IgD-negative memory B cell (primary cell): ENCODE results near the gene DISP2. TPM values are rescaled to one million over a fixed set of nuclear protein-coding genes. Genes with fewer than 3 reads are reported as not detected.

Source experiments
- H3K27ac Mint-ChIP-seq, 3 donors: one replicate each; pipeline ENCODE4 v1.8.0; 2020 to 2022; ENCODE audit warnings: mild to moderate bottlenecking in 3 of 3, mixed read lengths in 3 of 3, moderate library complexity in 1 of 3
- H3K27me3 Mint-ChIP-seq: one replicate; pipeline ENCODE4 v1.8.0; 2021; ENCODE audit warnings: mixed read lengths
- H3K36me3 Mint-ChIP-seq: one replicate; pipeline ENCODE4 v1.8.0; 2020; ENCODE audit warnings: mild to moderate bottlenecking, mixed read lengths
- H3K4me1 Mint-ChIP-seq, 3 donors: one replicate each; pipeline ENCODE4 v1.8.0; 2020 to 2022; ENCODE audit warnings: mixed read lengths in 3 of 3, mild to moderate bottlenecking in 1 of 3
- H3K4me3 Mint-ChIP-seq, 4 donors: one replicate each; pipeline ENCODE4 v1.8.0; 2020 to 2022; ENCODE audit warnings: mild to moderate bottlenecking in 4 of 4, mixed read lengths in 4 of 4, moderate library complexity in 3 of 4
- H3K9me3 Mint-ChIP-seq, 3 donors: one replicate each; pipeline ENCODE4 v1.8.0; 2020 to 2021; ENCODE audit warnings: mixed read lengths in 3 of 3, mild to moderate bottlenecking in 1 of 3
- polyA plus RNA-seq: library from polyadenylated mRNA; unstranded; fragments of 300-500 nt; fragmentation: Illumina TruSeq; gene quantifications from one replicate; pipeline ENCODE4 v1.2.3, GENCODE V29; 2021

Gene DISP2
- polyA plus RNA-seq, 1 donor from 2014 or later: 0.19 TPM

- peaks cover 0 to 3% (median 0%) of the 10 kb centered on the region in 3 donors for H3K4me1 Mint-ChIP-seq
- H3K27ac Mint-ChIP-seq: no peak overlapping the region
- peaks cover 3% of the 10 kb centered on the region for H3K36me3 Mint-ChIP-seq
- no peaks in the 10 kb centered on the region for H3K27me3 Mint-ChIP-seq
- no peaks in the 10 kb centered on the region for H3K9me3 Mint-ChIP-seq
- H3K4me3 Mint-ChIP-seq: no peak overlapping the region
These were observed 14.5 kb upstream of the DISP2 start for GRCh38 chr15:40343512-40343911.

- no peaks in the 10 kb centered on the region for H3K9me3 Mint-ChIP-seq
- H3K4me3 Mint-ChIP-seq: peak overlapping the region in 1 of 4 donors; percentile 35
- peaks cover 3% of the 10 kb centered on the region for H3K36me3 Mint-ChIP-seq
- H3K4me1 Mint-ChIP-seq: peaks cover 0 to 3% (median 0%) of the 10 kb centered on the region in 3 donors
- H3K27me3 Mint-ChIP-seq: no peaks in the 10 kb centered on the region
- no peak overlapping the region for H3K27ac Mint-ChIP-seq
These were observed 13.8 kb upstream of the DISP2 start for GRCh38 chr15:40344217-40344616.

- H3K27ac Mint-ChIP-seq: no peak overlapping the region
- H3K27me3 Mint-ChIP-seq: no peaks in the 10 kb centered on the region
- peak overlapping the region in 1 of 4 donors; percentile 35 for H3K4me3 Mint-ChIP-seq
- peaks cover 3% of the 10 kb centered on the region for H3K36me3 Mint-ChIP-seq
- no peaks in the 10 kb centered on the region for H3K9me3 Mint-ChIP-seq
- peaks cover 0 to 3% (median 0%) of the 10 kb centered on the region in 3 donors for H3K4me1 Mint-ChIP-seq
These were observed 13.3 kb upstream of the DISP2 start for GRCh38 chr15:40344631-40345120.

DNA sequence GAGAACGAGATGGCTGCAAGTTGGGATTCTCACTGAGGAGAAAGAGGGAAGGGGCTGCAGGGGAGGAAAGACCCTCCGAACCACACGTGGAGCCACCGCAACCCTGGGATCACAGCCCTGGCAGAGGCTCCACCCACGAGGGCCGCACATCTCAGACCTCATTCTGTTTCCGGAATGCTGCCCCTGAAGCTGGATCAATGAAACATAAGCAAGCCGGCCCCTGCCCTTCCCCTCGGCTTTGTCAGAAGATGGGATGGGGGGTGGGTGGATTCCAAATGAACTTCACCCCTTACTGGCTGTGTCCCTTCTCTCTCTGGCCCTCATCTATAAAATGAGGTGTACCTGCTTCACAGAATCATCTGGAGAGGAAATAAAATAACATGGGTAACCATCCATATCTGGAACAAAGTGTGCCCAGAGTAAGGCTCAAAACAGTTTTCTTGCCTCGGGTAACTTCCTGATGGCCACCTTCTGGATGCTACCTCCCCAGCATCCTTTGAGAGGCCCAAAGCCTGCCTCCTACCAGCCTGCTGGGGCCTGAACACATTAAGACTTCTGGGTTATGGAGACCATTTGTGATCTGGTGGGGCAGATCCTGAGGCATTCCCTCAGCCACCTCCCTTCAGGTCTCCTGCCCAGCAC lies 12.7 kb upstream of the DISP2 start:
- Mint-ChIP-seq H3K9me3 (no peaks in the 10 kb centered on the region), H3K27ac (no peak overlapping the region), H3K4me1 (peaks cover 0 to 3% (median 0%) of the 10 kb centered on the region in 3 donors), H3K4me3 (no peak overlapping the region), H3K27me3 (no peaks in the 10 kb centered on the region), H3K36me3 (peaks cover 3% of the 10 kb centered on the region)

DNA sequence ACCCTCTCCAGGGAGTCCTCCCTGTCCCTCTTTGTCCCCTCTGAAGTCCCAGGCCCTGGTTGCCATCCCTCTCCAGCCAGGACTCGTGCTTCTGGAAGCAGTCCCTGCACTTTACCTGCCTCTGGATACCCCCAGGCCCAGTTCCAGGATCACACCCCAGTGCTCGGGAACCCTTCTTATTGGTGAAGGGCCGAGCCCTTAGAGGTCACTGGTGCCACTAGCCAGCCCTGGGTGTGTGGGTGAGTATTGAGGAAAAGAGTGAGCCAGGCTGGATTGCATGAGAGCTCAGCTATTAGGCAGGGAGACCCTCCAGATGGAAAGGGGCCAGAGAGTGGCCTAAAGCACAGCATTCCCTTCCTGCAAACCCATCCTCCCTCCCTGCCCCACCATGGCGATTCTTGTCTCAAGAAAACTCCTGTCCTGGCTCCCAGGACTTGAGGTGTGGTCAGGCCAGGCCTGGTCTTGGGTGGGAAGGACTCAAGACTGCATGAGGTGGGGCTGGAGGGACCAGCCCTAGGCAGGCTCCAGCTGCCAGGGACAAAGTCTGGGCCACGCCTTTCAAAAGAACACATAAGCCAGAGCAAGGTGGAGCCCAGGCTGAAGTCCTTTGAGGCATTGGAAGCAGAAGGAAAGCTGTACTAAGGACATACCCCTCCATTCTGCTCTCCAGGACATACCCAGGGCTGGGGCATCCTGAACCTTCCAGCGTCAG lies 12.0 kb upstream of the DISP2 start:
- no peak overlapping the region for H3K27ac Mint-ChIP-seq
- H3K4me1 Mint-ChIP-seq: peaks cover 0 to 3% (median 0%) of the 10 kb centered on the region in 3 donors
- H3K9me3 Mint-ChIP-seq: no peaks in the 10 kb centered on the region
- peaks cover 3% of the 10 kb centered on the region for H3K36me3 Mint-ChIP-seq
- no peak overlapping the region for H3K4me3 Mint-ChIP-seq
- no peaks in the 10 kb centered on the region for H3K27me3 Mint-ChIP-seq

DNA sequence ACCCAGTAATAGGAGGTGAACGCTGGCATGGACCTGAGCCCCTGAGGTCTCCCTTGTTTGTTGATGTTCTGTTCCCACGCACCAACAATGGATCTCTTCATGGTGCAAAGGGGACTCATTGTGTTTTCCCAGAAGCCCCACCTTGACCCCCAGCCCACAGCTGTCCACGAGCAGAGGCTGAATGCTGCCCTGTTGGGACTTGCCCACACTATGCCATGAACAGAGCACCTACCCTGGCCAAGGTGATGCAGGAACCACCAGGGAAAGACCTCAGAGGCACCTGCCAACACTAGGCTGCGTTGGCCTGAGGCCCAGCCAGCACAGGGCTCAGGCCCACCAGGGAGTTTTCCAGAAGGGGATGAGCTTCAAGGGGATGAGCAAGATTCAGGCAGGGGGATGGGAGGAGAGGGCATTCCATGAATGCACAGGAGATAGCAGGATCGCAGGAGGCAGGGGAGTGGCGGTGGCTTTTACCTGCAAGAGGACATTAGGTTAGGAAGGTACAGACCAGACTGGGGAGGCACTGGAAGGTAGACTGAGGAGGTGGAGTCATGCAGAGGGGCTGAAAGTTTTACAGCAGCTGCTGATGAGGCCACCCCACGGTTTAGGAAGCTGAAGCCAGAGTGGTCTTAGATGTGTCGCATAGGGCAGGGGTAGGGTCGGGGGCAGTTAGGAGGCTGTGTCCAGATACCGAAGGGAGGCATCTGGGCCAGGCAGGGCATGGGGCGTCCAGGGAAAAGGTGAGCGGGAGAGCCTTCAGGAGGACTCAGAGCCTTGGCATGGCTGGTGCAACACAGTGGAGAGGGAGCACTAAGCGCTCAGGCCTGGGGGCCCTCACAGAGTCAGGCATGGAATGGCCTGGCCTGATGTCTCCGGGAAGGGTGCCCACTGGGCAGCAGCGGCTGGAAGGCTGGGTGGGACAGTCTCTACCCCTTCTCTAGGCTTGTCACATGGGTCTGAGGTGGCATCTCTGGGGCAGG lies 11.2 kb upstream of the DISP2 start:
- Mint-ChIP-seq H3K27ac (peak overlapping the region in 1 of 3 donors; percentile 52), H3K4me1 (peaks cover 0 to 3% (median 0%) of the 10 kb centered on the region in 3 donors), H3K27me3 (no peaks in the 10 kb centered on the region), H3K9me3 (no peaks in the 10 kb centered on the region), H3K4me3 (no peak overlapping the region), H3K36me3 (peaks cover 3% of the 10 kb centered on the region)

DNA sequence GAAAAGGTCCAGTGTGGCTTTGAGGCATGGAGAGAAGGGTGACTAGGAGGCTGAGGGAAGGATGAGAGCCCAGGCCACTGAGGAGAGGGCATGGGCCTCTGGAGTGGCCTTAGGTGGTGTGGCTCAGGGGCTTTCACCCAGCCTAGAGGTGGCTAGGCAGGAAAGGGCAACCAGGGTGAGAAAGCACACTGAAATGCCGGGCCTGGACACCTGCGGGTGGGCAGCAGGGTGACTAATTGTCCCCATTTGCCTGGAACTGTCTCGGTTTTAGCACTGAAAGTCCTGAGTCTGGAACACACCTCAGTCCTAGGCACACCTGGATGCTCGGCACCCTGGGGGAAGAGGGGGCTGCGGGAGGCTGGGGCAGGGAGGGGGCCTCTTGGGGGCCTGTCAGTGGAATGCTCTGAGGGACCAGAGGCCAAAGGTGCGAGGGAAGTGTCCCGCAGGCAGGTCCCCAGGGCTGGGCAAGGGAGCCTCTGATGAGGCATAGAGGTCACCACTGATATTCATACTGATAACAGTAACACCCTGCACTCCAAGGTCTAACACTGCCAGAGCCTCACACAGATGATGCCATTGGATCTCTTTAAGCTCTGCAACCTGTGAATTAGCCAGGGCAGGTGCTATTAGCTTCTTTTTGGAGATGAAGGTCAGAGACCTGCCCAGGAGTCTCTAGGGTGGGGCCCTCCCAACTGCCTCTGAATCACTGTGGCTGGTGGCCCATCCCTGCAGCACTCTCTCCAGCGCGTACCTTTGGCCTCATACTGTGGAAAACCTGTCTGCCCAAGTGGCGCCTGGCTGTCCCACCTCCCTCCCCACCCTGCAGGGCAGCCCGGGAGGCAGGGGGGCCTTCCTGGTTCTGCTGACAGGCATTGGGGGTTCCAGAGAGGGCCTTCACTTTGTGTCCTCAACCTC lies 10.2 kb upstream of the DISP2 start:
- H3K9me3 Mint-ChIP-seq: no peaks in the 10 kb centered on the region
- H3K4me3 Mint-ChIP-seq: no peak overlapping the region
- H3K27me3 Mint-ChIP-seq: no peaks in the 10 kb centered on the region
- H3K4me1 Mint-ChIP-seq: peaks cover 0 to 3% (median 0%) of the 10 kb centered on the region in 3 donors
- H3K36me3 Mint-ChIP-seq: peaks cover 3% of the 10 kb centered on the region
- H3K27ac Mint-ChIP-seq: no peak overlapping the region

- H3K36me3 Mint-ChIP-seq: peaks cover 3% of the 10 kb centered on the region
- peaks cover 0 to 3% (median 0%) of the 10 kb centered on the region in 3 donors for H3K4me1 Mint-ChIP-seq
- H3K9me3 Mint-ChIP-seq: no peaks in the 10 kb centered on the region
- no peak overlapping the region for H3K27ac Mint-ChIP-seq
- H3K4me3 Mint-ChIP-seq: no peak overlapping the region
- no peaks in the 10 kb centered on the region for H3K27me3 Mint-ChIP-seq
These were observed 9.5 kb upstream of the DISP2 start for GRCh38 chr15:40348474-40348870.

- peaks cover 0 to 3% (median 0%) of the 10 kb centered on the region in 3 donors for H3K4me1 Mint-ChIP-seq
- peaks cover 2% of the 10 kb centered on the region for H3K27me3 Mint-ChIP-seq
- no peaks in the 10 kb centered on the region for H3K9me3 Mint-ChIP-seq
- H3K27ac Mint-ChIP-seq: no peak overlapping the region
- peaks cover 3% of the 10 kb centered on the region for H3K36me3 Mint-ChIP-seq
- no peak overlapping the region for H3K4me3 Mint-ChIP-seq
These were observed 8.9 kb upstream of the DISP2 start for GRCh38 chr15:40349163-40349562.

DNA sequence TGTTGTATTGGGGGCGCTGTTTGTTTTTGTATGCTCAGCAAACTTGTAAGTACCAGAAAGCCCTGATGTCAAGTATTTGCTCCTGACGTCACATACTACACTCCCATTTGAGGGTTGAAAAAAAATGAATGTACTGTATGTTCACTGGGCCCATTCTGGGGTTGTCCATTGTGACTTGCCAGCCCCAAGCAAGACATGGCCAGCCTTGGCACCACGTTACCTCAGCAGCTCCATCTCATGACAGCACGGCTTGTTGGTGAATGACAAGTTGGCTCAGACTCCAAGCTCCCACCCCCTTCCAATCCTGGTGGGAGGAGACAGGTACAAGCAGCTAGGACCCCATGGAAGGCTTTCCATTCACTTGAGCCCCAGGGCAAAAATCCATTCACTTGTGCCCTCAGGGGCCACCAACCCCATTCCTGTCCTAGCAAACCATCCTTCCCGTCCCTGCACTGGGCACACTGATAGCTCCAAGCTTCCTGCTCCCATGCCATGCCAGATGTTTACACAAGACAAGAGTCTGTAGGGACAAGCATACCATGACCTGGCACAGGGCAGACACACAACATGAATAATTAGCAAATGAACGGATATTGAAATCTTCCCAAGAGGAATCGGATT lies 5.6 kb upstream of the DISP2 start:
- Mint-ChIP-seq H3K4me3 (peak overlapping the region in 1 of 4 donors; percentile 45), H3K9me3 (no peaks in the 10 kb centered on the region)

GRCh38 chr15:40353697-40354096 lies 4.3 kb upstream of the DISP2 start:
- Mint-ChIP-seq H3K27me3 (peaks cover 2% of the 10 kb centered on the region), H3K27ac (no peak overlapping the region), H3K9me3 (no peaks in the 10 kb centered on the region), H3K4me1 (peaks cover 0 to 2% (median 2%) of the 10 kb centered on the region in 3 donors), H3K36me3 (no peaks in the 10 kb centered on the region), H3K4me3 (peak overlapping the region in 1 of 4 donors; percentile 28)

More for the DNA sequence above, 5.6 kb upstream of the DISP2 start:
- no peaks in the 10 kb centered on the region for H3K36me3 Mint-ChIP-seq
- peaks cover 0 to 2% (median 0%) of the 10 kb centered on the region in 3 donors for H3K4me1 Mint-ChIP-seq
- H3K27ac Mint-ChIP-seq: no peak overlapping the region
- H3K27me3 Mint-ChIP-seq: peaks cover 2% of the 10 kb centered on the region

- Mint-ChIP-seq H3K36me3 (no peaks in the 10 kb centered on the region), H3K4me1 (peaks cover 0 to 2% (median 2%) of the 10 kb centered on the region in 3 donors), H3K27me3 (peaks cover 2% of the 10 kb centered on the region), H3K4me3 (no peak overlapping the region), H3K27ac (no peak overlapping the region), H3K9me3 (no peaks in the 10 kb centered on the region)
These were observed 3.4 kb upstream of the DISP2 start for GRCh38 chr15:40354408-40355171.
